GM19023 (cell line): ENCODE results near the gene HEMGN.

ENCODE experiments used
- ATAC-seq: cut with Tn5 transposase; IDR thresholded peaks from one replicate; pipeline ENCODE4 v1.9.1; 2021; ENCODE audit warnings: mild to moderate bottlenecking, moderate library complexity; ENCODE audit not compliant: unreplicated experiment

Gene HEMGN

DNA sequence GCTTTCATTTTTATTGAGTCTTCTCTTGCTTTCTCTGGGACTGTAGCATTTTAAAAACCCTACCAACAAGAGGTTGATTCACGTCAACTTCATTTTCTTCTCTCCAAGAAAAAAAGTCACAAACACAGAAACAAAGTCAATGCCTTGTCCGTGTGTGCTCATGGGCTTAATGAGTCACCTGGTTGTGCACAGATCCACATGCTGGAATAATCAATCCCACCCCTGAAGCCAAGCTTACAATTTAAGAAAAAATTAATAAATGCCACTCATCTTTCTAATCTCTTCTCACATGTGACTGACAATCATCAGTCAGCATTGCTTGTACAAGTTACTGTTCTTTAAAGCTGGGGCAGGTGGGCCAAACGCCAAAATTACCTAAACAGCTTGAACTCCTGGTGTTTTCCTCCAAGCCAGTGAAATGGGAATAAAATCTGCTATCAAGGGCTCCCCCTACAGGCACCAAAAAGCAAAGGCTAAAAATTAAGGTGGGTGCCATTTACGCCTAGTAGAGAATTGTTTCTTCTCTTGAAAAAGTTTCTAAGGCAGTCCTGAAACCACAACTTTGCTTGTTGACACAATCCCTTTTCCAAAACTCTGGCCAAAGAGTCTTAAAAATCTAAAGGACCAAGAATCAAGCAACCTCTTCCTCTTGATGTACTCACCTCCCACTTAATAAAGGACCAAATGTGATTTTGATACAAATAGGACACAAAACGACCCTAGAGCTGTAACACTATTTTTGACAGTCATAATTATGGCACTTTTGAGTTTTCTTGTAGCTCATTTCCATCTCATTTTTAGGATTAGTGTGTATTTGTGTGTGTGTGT is 37.0 kb downstream of the HEMGN start:
- ATAC-seq = no peak

DNA sequence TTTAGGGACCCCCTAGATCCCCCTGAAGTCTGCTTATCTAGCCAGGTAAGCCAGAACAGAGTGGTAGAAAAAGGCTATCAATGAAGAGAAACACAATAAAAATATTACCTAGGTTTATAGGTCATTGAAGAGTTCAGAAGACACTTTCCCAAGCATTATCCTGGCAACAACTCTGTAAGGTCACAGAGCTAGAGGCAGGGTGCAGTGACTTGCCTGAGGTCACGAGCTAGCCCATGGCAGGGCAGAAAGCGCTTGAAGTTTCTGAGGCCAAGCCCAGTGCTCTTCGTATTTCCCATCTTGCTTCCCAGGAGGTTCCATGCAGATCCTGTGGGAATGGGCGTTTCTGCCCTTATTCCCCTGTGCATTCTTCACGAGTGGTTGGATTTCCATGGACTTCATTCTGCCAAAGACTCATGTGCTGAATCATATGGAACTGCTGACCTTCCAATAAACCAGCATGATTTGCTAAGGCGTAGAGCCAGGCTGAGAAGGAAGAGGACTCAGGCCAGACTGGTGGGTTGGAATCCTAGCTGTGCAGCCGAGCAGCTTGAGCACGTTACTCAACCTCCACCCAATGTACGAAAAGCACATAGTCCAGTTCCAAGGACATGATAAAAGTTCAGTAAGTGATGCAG is 37.8 kb downstream of the HEMGN start:
- ATAC-seq = no peak

- ATAC-seq = no peak
Measured at GRCh38 chr9:97895695-97896332, 42.2 kb downstream of the HEMGN start.

GRCh38 chr9:97895211-97895610 is 42.8 kb downstream of the HEMGN start:
- ATAC-seq = no peak

- ATAC-seq = no peak
Measured at GRCh38 chr9:97892421-97892820, 45.6 kb downstream of the HEMGN start.

- ATAC-seq = no peak
Measured at GRCh38 chr9:97891736-97892135, 46.2 kb downstream of the HEMGN start.

DNA sequence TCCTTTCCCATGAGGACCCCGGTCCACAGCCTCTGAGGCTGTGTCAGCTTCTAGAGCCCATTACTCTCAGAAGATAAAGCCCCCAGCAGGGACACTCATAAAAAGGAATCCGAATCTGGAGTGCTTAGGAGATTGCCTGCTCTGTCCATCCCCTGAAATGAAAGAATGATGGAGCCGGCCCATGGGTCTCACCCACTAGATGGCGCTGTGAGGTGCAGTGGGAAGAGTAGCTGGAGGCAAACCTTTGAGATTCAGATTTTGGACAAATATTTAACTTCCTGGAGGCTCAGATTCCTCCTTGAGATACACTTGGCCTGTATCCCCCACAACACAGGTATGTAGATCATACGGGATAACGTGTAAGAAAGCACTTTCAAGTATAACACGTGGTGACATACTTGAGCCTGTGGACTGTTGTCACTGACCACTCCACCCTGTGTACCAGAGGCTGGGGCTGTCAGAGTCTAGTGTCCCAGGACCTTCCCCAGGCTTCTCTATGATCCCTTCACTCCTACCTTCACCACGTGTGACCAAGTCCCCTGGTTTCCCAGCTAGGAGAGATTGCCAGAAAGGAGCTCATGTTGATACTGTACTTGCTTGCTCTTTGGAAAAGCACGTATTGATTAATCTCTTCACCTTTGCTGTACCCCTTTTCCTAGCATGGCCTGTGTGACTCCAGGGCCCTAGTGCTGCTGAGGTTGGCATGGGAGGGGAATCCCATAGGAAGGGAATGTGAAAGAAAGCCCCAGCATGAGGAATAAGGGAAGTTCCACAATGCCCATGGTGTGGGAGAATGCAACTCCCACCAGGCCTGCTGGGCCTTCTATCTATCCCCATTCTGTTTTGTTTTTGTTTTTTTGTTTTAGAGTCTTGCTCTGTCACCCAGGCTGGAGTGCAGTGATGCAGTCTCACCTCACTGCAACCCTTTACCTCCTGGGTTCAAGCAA is 47.8 kb downstream of the HEMGN start:
- ATAC-seq = no peak

- no peak for ATAC-seq
Measured at GRCh38 chr9:97880336-97880735, 57.6 kb downstream of the HEMGN start.
